NCI-H2107 (cell line): ENCODE measurements around the gene UROS.
A peak's percentile ranks its signal among the peaks of the same experiment; 100 is the strongest.

Experiments
- DNase-seq: peaks from one replicate; lab custom pipeline; 2025; lab: John Stamatoyannopoulos, UW

The UROS gene

DNA sequence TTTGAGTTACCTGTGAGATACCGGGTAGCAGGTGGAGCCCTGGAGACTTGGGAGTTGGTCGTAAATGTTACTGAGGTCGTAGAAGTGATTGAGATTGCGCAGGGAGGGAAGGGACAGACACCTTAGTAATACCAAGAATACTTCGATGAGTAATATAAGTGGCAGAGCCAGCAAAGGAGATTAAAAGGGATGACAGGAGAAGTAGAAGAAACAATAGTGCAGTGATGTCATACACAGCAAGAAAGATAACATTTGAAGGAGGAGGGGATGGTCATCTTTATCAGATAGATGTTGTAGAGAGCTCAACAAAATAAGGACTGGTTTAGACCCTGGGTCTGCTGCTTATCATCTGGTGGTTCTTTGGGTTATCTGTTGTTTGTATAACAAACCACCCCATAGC, 5.3 kb upstream of the UROS start:
- DNase-seq = no peak

DNA sequence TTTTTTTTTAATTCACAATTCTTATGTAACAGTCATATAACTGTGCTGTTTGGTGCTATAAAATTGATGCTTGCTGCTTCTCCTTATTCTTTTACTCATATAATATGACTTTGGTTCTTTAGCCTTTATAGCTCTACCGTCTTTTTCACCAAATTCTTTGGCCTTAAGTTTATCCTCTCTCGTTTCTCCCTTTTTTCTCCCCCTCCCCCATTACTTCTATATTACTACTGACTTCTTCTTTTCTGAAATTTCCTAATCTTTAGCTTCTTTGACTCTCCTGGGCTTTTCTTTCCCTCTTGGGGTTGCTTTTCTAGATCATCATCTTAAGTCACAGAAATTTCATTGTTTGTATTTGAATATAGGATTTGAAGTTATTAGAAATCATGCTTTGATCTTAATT, 4.1 kb upstream of the UROS start:
- no peak for DNase-seq

DNA sequence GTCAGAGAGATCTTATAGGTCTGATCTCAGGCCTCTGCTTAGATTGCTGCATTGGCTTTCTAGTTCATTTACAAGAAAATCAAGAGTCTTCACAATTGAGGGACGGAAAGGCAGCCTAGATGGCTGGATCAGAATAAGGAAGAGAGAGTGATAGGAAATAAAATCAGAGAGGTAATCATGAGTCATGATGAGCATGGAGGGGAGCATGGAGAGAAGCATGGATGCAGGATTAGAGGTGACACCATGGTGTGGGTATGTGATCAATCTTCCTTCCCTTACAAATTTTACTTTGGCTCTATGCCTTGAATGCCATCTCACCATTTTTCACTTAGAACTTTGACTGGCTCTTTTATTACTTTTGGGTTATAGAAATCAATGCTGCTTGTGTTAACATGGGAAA, 1.7 kb upstream of the UROS start:
- DNase-seq = no peak

- DNase-seq = no peak
Observed at GRCh38 chr10:125823663-125824251, 699 bp upstream of the UROS start.

GRCh38 chr10:125820701-125821100, 2.4 kb downstream of the UROS start:
- DNase-seq = no peak

DNA sequence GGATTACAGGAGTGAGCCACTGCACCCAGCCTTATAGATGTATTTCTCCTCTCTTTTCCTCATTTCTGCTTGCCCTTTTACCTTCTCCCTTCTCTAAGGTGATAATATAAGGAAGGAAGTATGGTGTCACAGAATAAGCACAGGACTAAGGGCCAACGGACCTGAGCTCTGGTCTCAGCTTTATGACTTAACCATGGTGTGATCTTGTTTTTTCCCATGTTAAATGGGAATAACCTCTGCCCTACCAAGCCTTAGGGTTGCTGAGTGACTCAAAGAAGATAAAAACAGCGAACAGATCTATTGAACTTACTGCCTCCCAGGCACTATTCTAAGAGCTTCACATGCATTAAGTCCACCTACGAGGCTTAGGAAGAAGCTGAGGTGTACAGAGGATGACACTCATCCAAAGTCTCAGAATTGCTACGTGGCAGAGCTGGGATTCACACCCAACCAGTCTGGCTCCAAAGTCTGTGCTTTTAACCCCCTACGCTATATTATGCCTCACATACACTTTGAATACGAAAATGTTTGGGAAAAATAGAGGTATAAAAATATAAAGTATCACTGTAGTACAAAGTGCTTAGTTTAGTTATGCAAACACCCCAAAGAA, 5.6 kb downstream of the UROS start:
- DNase-seq = no peak

DNA sequence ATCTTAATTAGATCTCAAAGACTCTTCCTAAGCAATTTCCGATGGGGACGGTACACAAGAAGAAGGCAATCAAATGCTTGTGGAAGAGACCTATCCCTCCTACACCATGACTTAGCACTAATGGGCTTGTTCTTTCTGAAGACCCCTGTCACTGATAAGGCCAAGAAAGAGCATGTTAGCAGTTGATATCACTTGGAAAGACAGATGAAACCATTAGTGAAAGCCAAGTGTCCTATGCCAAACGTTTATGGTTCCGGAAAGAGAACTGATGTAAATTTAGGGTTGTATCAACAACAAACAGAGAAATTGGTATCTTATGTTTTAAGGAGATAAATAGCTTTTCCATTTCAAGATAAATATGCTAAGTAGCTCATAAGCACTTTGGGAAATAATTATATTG, 6.5 kb downstream of the UROS start:
- no peak for DNase-seq

GRCh38 chr10:125815764-125816163, 7.3 kb downstream of the UROS start:
- DNase-seq = no peak

DNA sequence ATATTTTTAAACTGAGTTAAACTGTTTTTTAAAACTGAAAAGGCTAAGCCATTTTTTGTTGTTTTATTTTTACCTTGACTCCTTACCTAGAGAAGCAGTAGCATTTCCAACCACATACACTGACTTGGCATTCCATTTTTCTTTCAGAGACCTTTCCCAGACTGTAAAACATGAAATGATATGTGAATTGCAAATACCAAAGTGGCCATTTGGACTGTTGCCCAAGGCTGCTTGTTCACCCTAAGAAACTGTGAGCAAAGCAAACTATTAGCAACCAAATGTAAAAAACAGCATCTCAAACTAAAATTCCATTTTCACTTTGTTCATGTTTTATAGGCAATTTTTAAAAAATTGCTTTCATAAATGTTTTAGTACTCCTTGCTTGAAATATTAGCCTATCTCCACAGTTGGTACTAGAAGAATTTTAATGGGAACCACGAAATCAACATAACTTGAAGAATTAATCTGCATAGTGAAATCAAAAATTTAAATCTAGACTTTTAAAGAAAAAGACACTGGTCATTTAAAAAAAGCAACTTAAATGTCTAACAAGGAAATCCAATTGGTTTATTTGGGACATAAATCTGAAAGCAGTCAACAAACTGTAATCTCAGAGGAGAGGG, 10.8 kb downstream of the UROS start:
- DNase-seq = no peak

DNA sequence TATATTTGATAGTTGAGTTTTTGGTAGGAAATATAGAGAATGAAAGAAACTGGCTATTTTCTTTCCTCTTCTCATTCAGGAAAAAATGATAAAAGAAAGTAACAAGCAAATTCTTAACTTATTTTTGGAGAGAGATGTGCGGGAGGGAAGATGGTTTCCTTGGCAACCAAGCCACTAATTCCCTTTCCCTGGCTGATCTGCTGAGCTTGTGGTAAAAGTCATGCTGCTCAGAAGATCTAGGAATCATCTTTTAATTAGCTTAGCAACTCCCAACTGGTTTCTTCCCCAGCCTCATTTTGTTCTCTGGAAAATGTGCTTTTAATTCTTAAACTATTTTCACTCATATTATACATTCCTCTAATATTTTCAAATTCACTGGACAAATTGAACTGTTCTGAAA, 11.8 kb downstream of the UROS start:
- DNase-seq = no peak

- no peak for DNase-seq
Observed at GRCh38 chr10:125808047-125808446, 15.0 kb downstream of the UROS start.

DNA sequence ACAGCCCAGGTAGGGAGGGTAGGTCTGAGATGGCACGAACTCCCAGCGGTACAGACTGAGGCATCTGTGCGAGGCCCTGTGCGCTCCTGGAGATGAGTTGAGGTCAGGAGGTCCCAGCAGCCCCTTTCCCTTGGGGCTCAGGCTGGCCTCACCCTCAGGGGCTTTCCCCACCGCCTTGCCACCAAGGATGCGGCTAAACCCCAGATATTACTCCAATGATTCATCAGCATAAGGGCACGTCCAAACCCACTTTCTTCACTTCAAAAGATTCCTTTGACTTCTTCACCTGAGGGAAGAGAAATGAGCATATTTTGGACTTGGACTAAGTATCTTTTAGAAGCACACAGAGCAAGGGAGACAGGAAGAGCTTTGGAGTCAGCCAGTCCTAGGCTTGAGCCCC, 20.3 kb downstream of the UROS start:
- no peak for DNase-seq

GRCh38 chr10:125802131-125802530, 20.9 kb downstream of the UROS start:
- no peak for DNase-seq

GRCh38 chr10:125801574-125801973, 21.5 kb downstream of the UROS start:
- DNase-seq = no peak

DNA sequence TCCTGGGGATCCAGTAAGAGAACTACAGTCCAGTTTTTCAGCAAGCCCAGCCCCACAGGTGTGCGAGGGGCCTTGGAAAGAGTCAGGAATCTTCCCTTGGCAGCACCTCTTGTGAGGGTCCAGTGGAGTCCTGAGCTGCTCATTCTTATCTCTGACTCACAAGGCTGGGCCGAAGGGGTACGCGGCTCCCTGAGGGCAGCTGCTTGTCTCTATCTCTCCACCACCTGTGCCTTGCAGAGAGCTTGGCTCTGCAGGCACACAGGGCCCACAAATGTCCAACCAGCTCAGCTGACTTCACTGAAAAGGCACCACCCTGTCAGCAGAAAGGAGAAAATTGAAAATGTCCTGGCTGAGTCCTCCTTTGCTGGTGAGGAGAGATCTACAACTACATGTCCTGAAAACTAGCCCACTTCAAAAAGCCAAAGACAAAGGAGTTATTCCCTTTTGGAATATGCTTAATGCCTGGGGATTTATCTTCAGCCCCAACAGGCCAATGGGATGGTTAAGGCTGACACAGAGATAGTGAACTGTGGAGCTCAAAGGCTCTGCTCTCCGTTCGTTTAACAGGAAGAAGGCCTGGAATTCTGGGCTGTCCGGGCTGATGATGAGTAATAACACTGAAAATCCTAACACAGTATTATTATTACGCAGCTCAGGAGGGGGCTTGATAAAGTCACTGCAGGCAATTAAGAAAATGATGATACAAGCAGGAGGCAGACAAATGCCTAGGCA, 23.4 kb downstream of the UROS start:
- DNase-seq = no peak

- peak; percentile 6 for DNase-seq
Observed at GRCh38 chr10:125797994-125798662, 24.9 kb downstream of the UROS start.

DNA sequence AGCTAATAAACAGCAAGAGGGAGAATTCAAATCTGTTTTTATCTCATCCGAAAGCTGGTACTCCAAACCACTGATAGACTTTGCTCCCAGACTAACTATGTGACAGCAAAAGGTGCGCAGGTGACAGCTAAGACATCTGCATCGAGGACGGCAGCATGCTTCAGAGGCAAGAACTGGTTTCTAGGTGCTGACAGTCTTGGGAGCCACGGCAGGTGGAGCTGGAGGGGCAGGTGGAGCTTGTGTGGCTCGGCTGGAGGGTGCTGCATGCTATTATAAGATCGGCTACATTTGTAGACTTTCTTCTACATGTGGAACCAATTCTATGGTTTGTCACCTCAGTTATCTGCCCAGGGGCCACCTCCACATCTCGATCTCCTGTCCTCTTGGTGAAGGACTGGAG, 25.6 kb downstream of the UROS start:
- DNase-seq = no peak

- no peak for DNase-seq
Observed at GRCh38 chr10:125795637-125796190, 27.3 kb downstream of the UROS start.

GRCh38 chr10:125795128-125795527, 27.9 kb downstream of the UROS start:
- no peak for DNase-seq

GRCh38 chr10:125792342-125793300, 30.4 kb downstream of the UROS start:
- no peak for DNase-seq
